Esophagus squamous epithelium (tissue), 4 donors: ENCODE results near the gene PABPN1.

Source experiments
- POLR2A ChIP-seq, 4 donors: fragments of 450-650 bp; IDR thresholded peaks; one replicate each; pipeline ENCODE4 v1.6.1; 2017; ENCODE audit warnings: antibody characterized with exemption in 4 of 4, mild to moderate bottlenecking in 4 of 4, moderate library complexity in 3 of 4
- TF ChIP-seq, protein P1 (sequence below), 6 experiments: fragments of 450-650 bp in 4 of 6; fragments of 200-600 bp in 2 of 6; sonication (generic) in 2 of 6; IDR thresholded peaks; one replicate each; pipeline ENCODE4 v1.5.1; 2016 to 2019; ENCODE audit warnings: antibody characterized with exemption in 6 of 6, mild to moderate bottlenecking in 4 of 6, moderate library complexity in 4 of 6

GRCh38 chr14:23344481-23344880 lies 23.2 kb downstream of the PABPN1 start:
- TF ChIP-seq, protein P1, sequence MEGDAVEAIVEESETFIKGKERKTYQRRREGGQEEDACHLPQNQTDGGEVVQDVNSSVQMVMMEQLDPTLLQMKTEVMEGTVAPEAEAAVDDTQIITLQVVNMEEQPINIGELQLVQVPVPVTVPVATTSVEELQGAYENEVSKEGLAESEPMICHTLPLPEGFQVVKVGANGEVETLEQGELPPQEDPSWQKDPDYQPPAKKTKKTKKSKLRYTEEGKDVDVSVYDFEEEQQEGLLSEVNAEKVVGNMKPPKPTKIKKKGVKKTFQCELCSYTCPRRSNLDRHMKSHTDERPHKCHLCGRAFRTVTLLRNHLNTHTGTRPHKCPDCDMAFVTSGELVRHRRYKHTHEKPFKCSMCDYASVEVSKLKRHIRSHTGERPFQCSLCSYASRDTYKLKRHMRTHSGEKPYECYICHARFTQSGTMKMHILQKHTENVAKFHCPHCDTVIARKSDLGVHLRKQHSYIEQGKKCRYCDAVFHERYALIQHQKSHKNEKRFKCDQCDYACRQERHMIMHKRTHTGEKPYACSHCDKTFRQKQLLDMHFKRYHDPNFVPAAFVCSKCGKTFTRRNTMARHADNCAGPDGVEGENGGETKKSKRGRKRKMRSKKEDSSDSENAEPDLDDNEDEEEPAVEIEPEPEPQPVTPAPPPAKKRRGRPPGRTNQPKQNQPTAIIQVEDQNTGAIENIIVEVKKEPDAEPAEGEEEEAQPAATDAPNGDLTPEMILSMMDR (IDR thresholded peaks at IDR 0.05), result no peak
- no peak for TF ChIP-seq POLR2A (IDR thresholded peaks at IDR 0.05)
